ENCODE data around the gene MIOX. TPM values are rescaled to one million over a fixed set of nuclear protein-coding genes. Genes with fewer than 3 reads are reported as not detected.

Gene MIOX
- total and polyA plus RNA-seq, 2 of the 13 experiments (the other 11 are each of a cell fraction or from before 2014, with no cell fraction given), result 1.5 to 2.9 TPM

GRCh38 chr22:50525104-50525857 lies 38.6 kb downstream of the MIOX start, which contains the start of gene SCO2 (continued):
- TF ChIP-seq ZNF407 (CRISPR knock-in tag; IDR thresholded peaks at IDR 0.05; ENCODE audit: not compliant biosample characterization) (peak; percentile 91), DR1 (CRISPR knock-in tag; IDR thresholded peaks at IDR 0.05) (peak; percentile 64; the same call in 1 of the 2 replicates), SP1 (IDR thresholded peaks at IDR 0.05) (no peak), SP1 (CRISPR knock-in tag; IDR thresholded peaks at IDR 0.05) (peak; percentile 62; the same call in 1 of the 2 replicates), ZMAT3 (CRISPR knock-in tag; conservative IDR thresholded peaks at IDR 0.05) (peak; percentile 33), SMAD1 (CRISPR knock-in tag; IDR thresholded peaks at IDR 0.05; ENCODE audit: borderline replicate concordance, low read depth) (peak; percentile 91; the same call in 1 of the 2 replicates), SETDB1 (CRISPR knock-in tag; IDR thresholded peaks at IDR 0.05; ENCODE audit: borderline replicate concordance) (0 out of 2 replicates have a peak, but pooled peaks have one; percentile 66), GLMP (CRISPR knock-in tag; IDR thresholded peaks at IDR 0.05; ENCODE audit: borderline replicate concordance) (no peak), CREBL2 (CRISPR knock-in tag; IDR thresholded peaks at IDR 0.05; ENCODE audit: borderline replicate concordance) (no peak), IKZF1 (IDR thresholded peaks at IDR 0.05) (no peak), MLXIP (CRISPR knock-in tag; IDR thresholded peaks at IDR 0.05; ENCODE audit: borderline replicate concordance) (no peak)
